A549 (cell line): ENCODE measurements around the gene RIMS1. TPM values are rescaled to one million over a fixed set of nuclear protein-coding genes. Genes with fewer than 3 reads are reported as not detected.

Source experiments
- ATAC-seq, 2 experiments: fragments of 200-7000 bp in 1 of 2; fragments of >200 bp in 1 of 2; cut with Nextera tagmentation in 1 of 2; cut with Tn5 transposase in 1 of 2; 3 replicates each; pipeline versions ENCODE4 v1.8.0 to v1.9.1; 2018 to 2020; ENCODE audit warnings: mild to moderate bottlenecking in 1 of 2, moderate library complexity in 1 of 2
- CTCF ChIA-PET: fragments of 300-600 bp; sonication (Branson Sonifier 250); formaldehyde crosslinking; extraction: SDS; loops from one replicate; lab custom pipeline; 2021; ENCODE audit warnings: antibody characterized with exemption, inconsistent platforms; lab: Yijun Ruan, JAX
- POLR2A ChIA-PET: fragments of 350-600 bp; formaldehyde crosslinking; extraction: SDS; loops from one replicate; lab custom pipeline; 2021; ENCODE audit warnings: antibody characterized with exemption, inconsistent platforms; lab: Yijun Ruan, JAX
- DNase-seq, 2 experiments: peaks; one replicate each; pipeline versions ENCODE4 v3.0.0 to v3.0.0-alpha.2; 2011 to 2016; ENCODE audit warnings: low read depth in 1 of 2, low spot score in 1 of 2
- FAIRE-seq: peaks from 2 replicates; lab custom pipeline; 2011; peaks lifted over from hg19 to GRCh38; lab: Jason Lieb, UNC
- H3K27ac ChIP-seq, 2 experiments: fragments of >200 bp; sonication (Bioruptor Twin); formaldehyde crosslinking; 3 replicates each; pipeline ENCODE4 v1.5.1; 2016 to 2017
- H3K4me1 ChIP-seq: fragments of >200 bp; sonication (Bioruptor Twin); formaldehyde crosslinking; 3 replicates; pipeline ENCODE4 v1.6.1; 2016
- H3K4me2 ChIP-seq: fragments of >200 bp; sonication (Bioruptor Twin); formaldehyde crosslinking; 3 replicates; pipeline ENCODE4 v1.6.1; 2016
- H3K4me3 ChIP-seq: fragments of >200 bp; sonication (Bioruptor Twin); formaldehyde crosslinking; 3 replicates; pipeline ENCODE4 v1.5.1; 2016
- H3K9me3 ChIP-seq: fragments of >200 bp; sonication (Bioruptor Twin); formaldehyde crosslinking; 3 replicates; pipeline ENCODE4 v1.6.1; 2016
- BHLHE40 ChIP-seq: IDR thresholded peaks from 2 replicates; pipeline ENCODE4 v1.6.1; 2012; ENCODE audit warnings: low read depth, low read length, inconsistent platforms
- CBX2 ChIP-seq: fragments of 200-600 bp; sonication (generic); IDR thresholded peaks from 2 replicates; pipeline ENCODE4 v1.6.1; 2016; ENCODE audit warnings: low read depth, mild to moderate bottlenecking, borderline replicate concordance
- E2F6 ChIP-seq: IDR thresholded peaks from 2 replicates; pipeline ENCODE4 v1.6.1; 2012; ENCODE audit warnings: low read depth, borderline replicate concordance
- EHF ChIP-seq: fragments of 250-450 bp; sonication (Bioruptor Pico); IDR thresholded peaks from 2 replicates; pipeline ENCODE4 v1.5.0; 2020; ENCODE audit warnings: mild to moderate bottlenecking
- ESRRA ChIP-seq: fragments of 150-350 bp; IDR thresholded peaks from 2 replicates; pipeline ENCODE4 v1.6.1; 2014; ENCODE audit warnings: mild to moderate bottlenecking, low read length, borderline replicate concordance
- FOSL2 ChIP-seq, 2 experiments: fragments of 450-650 bp in 1 of 2; fragments of >200 bp in 1 of 2; sonication (Bioruptor Twin) in 1 of 2; formaldehyde crosslinking; IDR thresholded peaks; 2 replicates each; pipeline versions ENCODE4 v1.5.0 to v1.6.1; 2016 to 2020; ENCODE audit warnings: mild to moderate bottlenecking in 1 of 2, moderate library complexity in 1 of 2
- JUNB ChIP-seq: fragments of >200 bp; sonication (Bioruptor Twin); formaldehyde crosslinking; IDR thresholded peaks from 2 replicates; pipeline ENCODE4 v1.6.1; 2016
- KDM1A ChIP-seq: fragments of 200-600 bp; sonication (generic); IDR thresholded peaks from 2 replicates; pipeline ENCODE4 v1.6.1; 2016; ENCODE audit warnings: low read depth, mild to moderate bottlenecking
- MAX ChIP-seq: IDR thresholded peaks from 2 replicates; pipeline ENCODE4 v1.6.1; 2012
- MYC ChIP-seq: IDR thresholded peaks from 2 replicates; pipeline ENCODE4 v1.6.1; 2012; ENCODE audit warnings: mild to moderate bottlenecking, inconsistent platforms, low read length, improper control_type of control experiment, borderline replicate concordance
- NFE2L2 ChIP-seq: fragments of 150-350 bp; conservative IDR thresholded peaks from 2 replicates; pipeline ENCODE4 v1.6.1; 2014; ENCODE audit warnings: low read length
- POLR2A ChIP-seq: IDR thresholded peaks from 2 replicates; pipeline ENCODE4 v1.6.1; 2012; ENCODE audit warnings: mild to moderate bottlenecking, low read length
- POLR2AphosphoS2 ChIP-seq: conservative IDR thresholded peaks from 2 replicates; pipeline ENCODE4 v1.6.1; 2012; ENCODE audit warnings: low read length, improper control_type of control experiment, inconsistent platforms
- RAD21 ChIP-seq, 2 experiments: fragments of >200 bp in 1 of 2; sonication (Bioruptor Twin) in 1 of 2; formaldehyde crosslinking in 1 of 2; IDR thresholded peaks in 1 of 2; conservative IDR thresholded peaks in 1 of 2; 2 replicates in 1 of 2; 3 replicates in 1 of 2; pipeline ENCODE4 v1.6.1; 2012 to 2018; ENCODE audit warnings: inconsistent platforms in 1 of 2
- RCOR1 ChIP-seq: fragments of 150-350 bp; IDR thresholded peaks from 2 replicates; pipeline ENCODE4 v1.6.1; 2014; ENCODE audit warnings: antibody characterized with exemption, low read length, low read depth
- RNF2 ChIP-seq: fragments of 200-600 bp; sonication (generic); IDR thresholded peaks from 2 replicates; pipeline ENCODE4 v1.6.1; 2016; ENCODE audit warnings: low read depth, mild to moderate bottlenecking, antibody characterized with exemption, moderate library complexity, borderline replicate concordance
- SMC3 ChIP-seq: fragments of >200 bp; sonication (Bioruptor Twin); formaldehyde crosslinking; IDR thresholded peaks from 3 replicates; pipeline ENCODE4 v1.6.1; 2018; ENCODE audit warnings: inconsistent platforms
- SREBF2 ChIP-seq: fragments of 450-650 bp; IDR thresholded peaks from 2 replicates; pipeline ENCODE4 v1.6.1; 2014; ENCODE audit warnings: mild to moderate bottlenecking, moderate library complexity
- TFCP2L1 ChIP-seq: fragments of 250-450 bp; sonication (Bioruptor Pico); IDR thresholded peaks from 2 replicates; pipeline ENCODE4 v1.5.0; 2021; ENCODE audit warnings: mild to moderate bottlenecking
- ZNF302 ChIP-seq: fragments of 250-450 bp; sonication (Bioruptor Pico); IDR thresholded peaks from 2 replicates; pipeline ENCODE4 v1.9.0; 2021; ENCODE audit warnings: inconsistent platforms, mild to moderate bottlenecking, moderate library complexity
- WGBS: methylation state at CpG from one replicate; pipeline ENCODE4 v1.1.6; 2017; ENCODE audit errors: missing lambda C conversion rate; 5-methylcytosine and 5-hydroxymethylcytosine counted together
- polyA plus RNA-seq, 4 experiments: library from polyadenylated mRNA; depleted of rRNA in 3 of 4; stranded (reverse); fragments of >200 nt; fragmentation: RNase III in 1 of 4; extraction: RNeasy Plus Mini Kit Qiagen cat#74134 plus additional on column Dnase treatment in 1 of 4; gene quantifications; 2 replicates in 3 of 4; 3 replicates in 1 of 4; pipeline ENCODE4 v1.2.3, GENCODE V29; 2011 to 2017
- TF ChIP-seq, protein P1 (sequence below): fragments of >200 bp; sonication (Bioruptor Twin); formaldehyde crosslinking; IDR thresholded peaks from 3 replicates; pipeline ENCODE4 v1.5.1; 2016
- TF ChIP-seq, protein P2 (sequence below): fragments of 150-350 bp; IDR thresholded peaks from 2 replicates; pipeline ENCODE4 v1.6.1; 2014; ENCODE audit warnings: low read depth, mild to moderate bottlenecking, low read length

RIMS1 gene
- polyA plus RNA-seq, 2 of the 4 experiments (the other 2 are of a cell fraction) = 0.03 TPM; not detected in 1

- Histone ChIP-seq H3K4me3 (no peak overlapping the region), H3K4me1 (no peaks in the 10 kb centered on the region)
- TF ChIP-seq, protein P1, sequence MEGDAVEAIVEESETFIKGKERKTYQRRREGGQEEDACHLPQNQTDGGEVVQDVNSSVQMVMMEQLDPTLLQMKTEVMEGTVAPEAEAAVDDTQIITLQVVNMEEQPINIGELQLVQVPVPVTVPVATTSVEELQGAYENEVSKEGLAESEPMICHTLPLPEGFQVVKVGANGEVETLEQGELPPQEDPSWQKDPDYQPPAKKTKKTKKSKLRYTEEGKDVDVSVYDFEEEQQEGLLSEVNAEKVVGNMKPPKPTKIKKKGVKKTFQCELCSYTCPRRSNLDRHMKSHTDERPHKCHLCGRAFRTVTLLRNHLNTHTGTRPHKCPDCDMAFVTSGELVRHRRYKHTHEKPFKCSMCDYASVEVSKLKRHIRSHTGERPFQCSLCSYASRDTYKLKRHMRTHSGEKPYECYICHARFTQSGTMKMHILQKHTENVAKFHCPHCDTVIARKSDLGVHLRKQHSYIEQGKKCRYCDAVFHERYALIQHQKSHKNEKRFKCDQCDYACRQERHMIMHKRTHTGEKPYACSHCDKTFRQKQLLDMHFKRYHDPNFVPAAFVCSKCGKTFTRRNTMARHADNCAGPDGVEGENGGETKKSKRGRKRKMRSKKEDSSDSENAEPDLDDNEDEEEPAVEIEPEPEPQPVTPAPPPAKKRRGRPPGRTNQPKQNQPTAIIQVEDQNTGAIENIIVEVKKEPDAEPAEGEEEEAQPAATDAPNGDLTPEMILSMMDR = peak; percentile 100
- peak; percentile 97 for TF ChIP-seq RAD21 (conservative IDR thresholded peaks at IDR 0.05 in 1 of 2, IDR thresholded peaks at IDR 0.05 in 1 of 2)
- TF ChIP-seq SMC3 = peak; percentile 99
- TF ChIP-seq CBX2 = no peak
- TF ChIP-seq, all 56 proteins: peak for 3
- ChIA-PET CTCF (interaction anchor here (0.6 to 4.9 kb wide), 45 partner anchors 8 to 1049 kb away, joined by 3 to 62 read pairs (median 5); partner anchors contain the start of genes KCNQ5 and MTO1), POLR2A (no interaction called here)
- Histone ChIP-seq H3K9me3 (no peaks in the 10 kb centered on the region), H3K27ac (no peak overlapping the region), H3K4me2 (no peak overlapping the region)
- ATAC-seq (peak; percentile 39 to 75; a peak in 4 of 6 replicates), FAIRE-seq (no peak), DNase-seq (peak; percentile 41 to 70)
- WGBS = 7% methylated on average over 7 of the region's 7 CpGs
These were observed 525.7 kb downstream of the RIMS1 start for GRCh38 chr6:72411872-72412708.

GRCh38 chr6:72412709-72413044, 526.3 kb downstream of the RIMS1 start:
- ATAC-seq (no peak), FAIRE-seq (no peak)
- H3K4me1 ChIP-seq = no peaks in the 10 kb centered on the region
- no peak for TF ChIP-seq POLR2AphosphoS2
- no peak for TF ChIP-seq FOSL2 (IDR thresholded peaks at IDR 0.05)
- TF ChIP-seq FOSL2 (CRISPR knock-in tag; IDR thresholded peaks at IDR 0.05) = no peak
- no peak for TF ChIP-seq SREBF2
- TF ChIP-seq MAX = no peak
- TF ChIP-seq MYC = no peak
- TF ChIP-seq, protein P2, sequence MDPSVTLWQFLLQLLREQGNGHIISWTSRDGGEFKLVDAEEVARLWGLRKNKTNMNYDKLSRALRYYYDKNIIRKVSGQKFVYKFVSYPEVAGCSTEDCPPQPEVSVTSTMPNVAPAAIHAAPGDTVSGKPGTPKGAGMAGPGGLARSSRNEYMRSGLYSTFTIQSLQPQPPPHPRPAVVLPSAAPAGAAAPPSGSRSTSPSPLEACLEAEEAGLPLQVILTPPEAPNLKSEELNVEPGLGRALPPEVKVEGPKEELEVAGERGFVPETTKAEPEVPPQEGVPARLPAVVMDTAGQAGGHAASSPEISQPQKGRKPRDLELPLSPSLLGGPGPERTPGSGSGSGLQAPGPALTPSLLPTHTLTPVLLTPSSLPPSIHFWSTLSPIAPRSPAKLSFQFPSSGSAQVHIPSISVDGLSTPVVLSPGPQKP = no peak
- TF ChIP-seq ZNF302 (CRISPR knock-in tag) = no peak
- TF ChIP-seq, all 56 proteins: peak for 0
- POLR2A ChIA-PET = no interaction called here
- H3K9me3 ChIP-seq = no peaks in the 10 kb centered on the region
- DNase-seq = no peak
- CTCF ChIA-PET = interaction anchor here (0.6 to 4.9 kb wide), 32 partner anchors 8 to 937 kb away, joined by 3 to 62 read pairs (median 6); no protein-coding TSS in a partner anchor
- 82% methylated on average over 7 of the region's 7 CpGs for WGBS
- no peak overlapping the region for H3K4me3 ChIP-seq
- no peak overlapping the region for H3K4me2 ChIP-seq
- no peak overlapping the region for H3K27ac ChIP-seq

GRCh38 chr6:72413884-72414283, 527.5 kb downstream of the RIMS1 start:
- ATAC-seq = no peak
- POLR2A ChIA-PET = no interaction called here
- H3K4me2 ChIP-seq = no peak overlapping the region
- H3K27ac ChIP-seq = no peak overlapping the region
- DNase-seq = no peak
- CTCF ChIA-PET = interaction anchor here (1.1 to 4.9 kb wide), 8 partner anchors 10 to 716 kb away, joined by 3 to 62 read pairs (median 5); no protein-coding TSS in a partner anchor
- TF ChIP-seq EHF (no peak), NFE2L2 (no peak), CBX2 (no peak), POLR2A (no peak), ESRRA (no peak), RNF2 (no peak), BHLHE40 (no peak), RCOR1 (no peak), TFCP2L1 (CRISPR knock-in tag) (no peak), JUNB (no peak), E2F6 (no peak), KDM1A (no peak)
- WGBS = 40% methylated on average over 9 of the region's 9 CpGs
- no peaks in the 10 kb centered on the region for H3K9me3 ChIP-seq
- H3K4me1 ChIP-seq = no peaks in the 10 kb centered on the region
- no peak overlapping the region for H3K4me3 ChIP-seq
- FAIRE-seq = no peak
